ENCODE measurements around the gene OGDH.

GRCh38 chr7:44603193-44603592 lies 3.2 kb upstream of the OGDH start:
- no peak for TF ChIP-seq CTCF (IDR thresholded peaks at IDR 0.05)
- no peak for TF ChIP-seq POLR2A (IDR thresholded peaks at IDR 0.05)

Measured in ovary (tissue), 3 donors.